NCI-H526 (cell line): Measurements from ENCODE around the gene SLC26A8.
"Not testable (repeated sequence)": the region's sequence is repeated elsewhere in the genome, so short reads cannot be mapped to it uniquely, and the experiment has no call there.

Source experiments
- DNase-seq, 2 experiments: peaks; one replicate each; lab custom pipeline; 2025; lab: John Stamatoyannopoulos, UW

SLC26A8 gene

GRCh38 chr6:36050305-36050704 is 25.9 kb upstream of the SLC26A8 start:
- no peak for DNase-seq

- DNase-seq: no peak
These were observed 25.1 kb upstream of the SLC26A8 start for GRCh38 chr6:36049582-36049981.

GRCh38 chr6:36042618-36043260 is 18.3 kb upstream of the SLC26A8 start:
- DNase-seq: no peak

- no peak for DNase-seq
These were observed 16.5 kb upstream of the SLC26A8 start for GRCh38 chr6:36040958-36041357.

GRCh38 chr6:36039112-36039511 is 14.7 kb upstream of the SLC26A8 start:
- no peak for DNase-seq

- DNase-seq: no peak
These were observed 13.9 kb upstream of the SLC26A8 start for GRCh38 chr6:36038120-36038876.

- no peak for DNase-seq
These were observed 10.8 kb upstream of the SLC26A8 start for GRCh38 chr6:36035225-36035624.

- DNase-seq: no peak
These were observed 10.0 kb upstream of the SLC26A8 start for GRCh38 chr6:36034441-36034840.

GRCh38 chr6:36033935-36034334 is 9.5 kb upstream of the SLC26A8 start:
- no peak for DNase-seq

- DNase-seq: not testable (repeated sequence)
These were observed 8.7 kb upstream of the SLC26A8 start for GRCh38 chr6:36033144-36033543.

GRCh38 chr6:36032261-36032660 is 7.8 kb upstream of the SLC26A8 start:
- no peak for DNase-seq

- peak in 1 of 2 experiments; percentile 9 for DNase-seq
These were observed 5.0 kb upstream of the SLC26A8 start for GRCh38 chr6:36029464-36029863.

- DNase-seq: peak; percentile 61 to 78
These were observed 4.5 kb upstream of the SLC26A8 start for GRCh38 chr6:36028877-36029324.

- DNase-seq: peak; percentile 22 to 78
These were observed 3.8 kb upstream of the SLC26A8 start for GRCh38 chr6:36028088-36028876.

GRCh38 chr6:36027501-36028087 is 3.2 kb upstream of the SLC26A8 start, which contains the start of gene MAPK14:
Gene MAPK14, plus strand, starts transcription at chr6:36027808. Its CDS starts 350 bp downstream, at chr6:36028158.
- DNase-seq: peak; percentile 100

- no peak for DNase-seq
These were observed 1.5 kb upstream of the SLC26A8 start for GRCh38 chr6:36025932-36026327.

GRCh38 chr6:36025260-36025931 is 955 bp upstream of the SLC26A8 start:
- DNase-seq: no peak

- no peak for DNase-seq
These were observed 4.3 kb downstream of the SLC26A8 start for GRCh38 chr6:36020154-36020553.

GRCh38 chr6:36019167-36019566 is 5.3 kb downstream of the SLC26A8 start:
- no peak for DNase-seq

GRCh38 chr6:36018339-36018738 is 6.1 kb downstream of the SLC26A8 start:
- no peak for DNase-seq

GRCh38 chr6:36015666-36016065 is 8.8 kb downstream of the SLC26A8 start:
- no peak for DNase-seq

- DNase-seq: no peak
These were observed 24.0 kb downstream of the SLC26A8 start for GRCh38 chr6:36000451-36000850.
